Muscle of leg (tissue), 11 donors: ENCODE data around the gene PLXNB3. TPM values are rescaled to one million over a fixed set of nuclear protein-coding genes. Genes with fewer than 3 reads are reported as not detected.
"Not testable (repeated sequence)": the region's sequence is repeated elsewhere in the genome, so short reads cannot be mapped to it uniquely, and the experiment has no call there.

ENCODE experiments used
- DNase-seq: peaks from one replicate; pipeline ENCODE4 v3.0.0; 2013
- H3K27ac ChIP-seq: one replicate; pipeline ENCODE4 v1.5.1; 2013; ENCODE audit warnings: mild to moderate bottlenecking, low read length, control low read depth
- H3K27me3 ChIP-seq: one replicate; pipeline ENCODE4 v1.6.1; 2013; ENCODE audit warnings: low read length; ENCODE audit not compliant: control insufficient read depth, insufficient read depth
- H3K36me3 ChIP-seq: one replicate; pipeline ENCODE4 v1.6.1; 2013; ENCODE audit warnings: low read length; ENCODE audit not compliant: control insufficient read depth, insufficient read depth
- H3K4me1 ChIP-seq: one replicate; pipeline ENCODE4 v1.6.1; 2013; ENCODE audit warnings: low read length; ENCODE audit not compliant: control insufficient read depth, insufficient read depth
- H3K4me3 ChIP-seq: one replicate; pipeline ENCODE4 v1.5.1; 2013; ENCODE audit warnings: low read length, control low read depth
- H3K9me3 ChIP-seq: replicated peaks from 2 replicates; pipeline ENCODE4 v1.6.1; 2013; ENCODE audit warnings: low read depth, low read length; ENCODE audit not compliant: control insufficient read depth
- WGBS: methylation state at CpG from one replicate; pipeline ENCODE4 v1.1.5; 2013; ENCODE audit warnings: missing lambda C conversion rate; ENCODE audit not compliant: insufficient coverage; 5-methylcytosine and 5-hydroxymethylcytosine counted together
- polyA plus RNA-seq, 8 donors: library from polyadenylated mRNA; unstranded; fragments of 120-200 nt; gene quantifications; one replicate each; pipeline versions ENCODE4 v1.2.1 to v1.2.3, GENCODE V29; 2013; ENCODE audit warnings: inconsistent platforms in 1 of 8, low replicate concordance in 1 of 8; ENCODE audit not compliant: insufficient read length in 8 of 8, insufficient read depth in 1 of 8
- total RNA-seq: library from RNA; stranded (reverse); fragments of 120-200 nt; gene quantifications from one replicate; pipeline ENCODE4 v1.2.4, GENCODE V29; 2013

PLXNB3 gene
- total and polyA plus RNA-seq, 9 donors = 0.89 to 8.9 (median 2.7) TPM

GRCh38 chrX:153725039-153725831 lies 38.8 kb upstream of the PLXNB3 start:
- WGBS = 75% methylated on average over 55 of the region's 55 CpGs
- H3K4me1 ChIP-seq = peaks cover 53% of the 10 kb centered on the region

GRCh38 chrX:153725832-153726285 lies 38.2 kb upstream of the PLXNB3 start:
- H3K27me3 ChIP-seq = no peaks in the 10 kb centered on the region
- 84% methylated on average over 32 of the region's 35 CpGs for WGBS
- H3K27ac ChIP-seq = peak overlapping the region; percentile 85
- H3K9me3 ChIP-seq = no peaks in the 10 kb centered on the region
- peaks cover 4% of the 10 kb centered on the region for H3K36me3 ChIP-seq
- peaks cover 53% of the 10 kb centered on the region for H3K4me1 ChIP-seq
- peak overlapping the region; percentile 9 for H3K4me3 ChIP-seq
- DNase-seq = no peak

More at GRCh38 chrX:153725039-153725831, 38.8 kb upstream of the PLXNB3 start:
- Histone ChIP-seq H3K27me3 (no peaks in the 10 kb centered on the region), H3K4me3 (peak overlapping the region; percentile 50), H3K27ac (peak overlapping the region; percentile 85), H3K36me3 (peaks cover 9% of the 10 kb centered on the region), H3K9me3 (no peaks in the 10 kb centered on the region)
- peak; percentile 33 for DNase-seq

- DNase-seq = peak; percentile 77
- peaks cover 53% of the 10 kb centered on the region for H3K4me1 ChIP-seq
- peak overlapping the region; percentile 85 for H3K27ac ChIP-seq
- H3K4me3 ChIP-seq = peak overlapping the region; percentile 9
- no peaks in the 10 kb centered on the region for H3K9me3 ChIP-seq
- WGBS = 36% methylated on average over 31 of the region's 35 CpGs
- H3K27me3 ChIP-seq = no peaks in the 10 kb centered on the region
- H3K36me3 ChIP-seq = peaks cover 2% of the 10 kb centered on the region
These were observed 37.5 kb upstream of the PLXNB3 start for GRCh38 chrX:153726286-153727122.

DNA sequence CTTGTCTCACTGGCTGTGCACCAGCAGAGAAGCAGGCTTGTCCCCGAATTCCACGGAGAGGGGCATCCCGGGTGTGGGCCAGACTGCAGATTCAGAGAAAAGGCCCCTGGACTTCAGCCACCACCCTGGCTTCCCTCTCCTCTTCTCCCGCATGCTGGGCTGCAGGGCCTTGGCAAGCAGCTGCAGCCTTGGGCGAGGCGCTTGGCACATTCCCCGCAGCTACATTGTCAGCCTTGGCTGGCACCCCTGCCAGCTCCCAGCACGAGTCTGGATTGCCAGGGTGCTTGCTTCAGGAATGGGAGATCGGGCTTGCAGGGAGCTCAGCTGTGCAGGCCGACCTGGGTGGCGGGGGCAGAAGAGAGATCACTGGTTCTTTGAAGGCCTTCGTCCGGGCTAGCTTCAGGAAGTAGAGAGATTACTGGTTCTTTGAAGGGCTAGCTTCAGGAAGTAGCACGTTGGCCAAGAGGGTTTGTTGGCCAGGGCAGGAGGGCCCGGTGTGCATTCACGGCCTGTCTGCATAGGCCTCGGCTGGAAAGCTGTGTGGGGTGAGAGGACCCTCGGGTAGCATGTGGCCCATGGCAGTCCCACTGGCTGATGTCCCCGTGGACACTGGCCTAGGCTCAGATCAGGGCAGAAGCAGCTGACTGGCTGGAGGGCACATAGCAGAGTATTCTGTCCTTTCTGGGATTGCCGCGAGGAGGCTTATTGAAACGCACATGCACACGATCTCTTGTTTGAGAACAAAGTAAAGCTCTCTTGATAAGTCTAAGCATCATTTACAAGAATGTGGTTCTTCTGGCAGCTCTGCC lies 36.7 kb upstream of the PLXNB3 start:
- H3K4me1 ChIP-seq = peaks cover 53% of the 10 kb centered on the region
- peak; percentile 65 for DNase-seq
- WGBS = 60% methylated on average over 18 of the region's 23 CpGs
- H3K27ac ChIP-seq = peak overlapping the region; percentile 85
- H3K36me3 ChIP-seq = no peaks in the 10 kb centered on the region
- H3K9me3 ChIP-seq = no peaks in the 10 kb centered on the region
- peak overlapping the region; percentile 9 for H3K4me3 ChIP-seq
- H3K27me3 ChIP-seq = no peaks in the 10 kb centered on the region

DNA sequence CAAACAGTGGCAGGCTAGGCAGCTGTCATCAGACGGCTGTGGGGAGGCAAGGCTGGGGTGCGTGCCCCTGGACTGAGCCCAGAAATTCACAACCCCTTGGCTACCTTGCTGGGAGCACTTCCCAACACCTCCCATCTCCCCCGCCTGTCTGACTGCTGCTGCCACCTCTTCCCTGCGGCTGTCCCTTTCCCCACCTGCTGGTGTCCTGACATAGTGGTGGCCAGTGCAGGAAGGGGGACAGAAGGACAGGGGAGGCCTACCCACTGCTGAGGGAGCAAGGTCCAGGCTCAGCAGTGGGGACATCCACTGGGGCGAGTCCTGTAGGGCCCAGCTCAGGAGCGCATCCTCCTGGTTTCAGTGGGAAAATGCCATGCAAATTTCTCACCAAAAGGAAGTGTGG lies 36.0 kb upstream of the PLXNB3 start:
- peak overlapping the region; percentile 29 for H3K27ac ChIP-seq
- DNase-seq = peak; percentile 16
- no peaks in the 10 kb centered on the region for H3K27me3 ChIP-seq
- peaks cover 47% of the 10 kb centered on the region for H3K4me1 ChIP-seq
- H3K36me3 ChIP-seq = no peaks in the 10 kb centered on the region
- H3K4me3 ChIP-seq = no peak overlapping the region
- no peaks in the 10 kb centered on the region for H3K9me3 ChIP-seq
- WGBS = 87% methylated on average over 3 of the region's 6 CpGs

- 94% methylated on average over 17 of the region's 23 CpGs for WGBS
- Histone ChIP-seq H3K9me3 (no peaks in the 10 kb centered on the region), H3K36me3 (no peaks in the 10 kb centered on the region), H3K27me3 (no peaks in the 10 kb centered on the region), H3K4me3 (no peak overlapping the region), H3K27ac (no peak overlapping the region), H3K4me1 (peaks cover 46% of the 10 kb centered on the region)
- no peak for DNase-seq
These were observed 35.0 kb upstream of the PLXNB3 start for GRCh38 chrX:153728951-153729631.

GRCh38 chrX:153730115-153730514 lies 33.9 kb upstream of the PLXNB3 start:
- not testable (repeated sequence) for H3K27ac ChIP-seq, H3K4me3 ChIP-seq, DNase-seq, H3K9me3 ChIP-seq, H3K27me3 ChIP-seq, H3K36me3 ChIP-seq
- 93% methylated on average over 14 of the region's 23 CpGs for WGBS
- peaks cover 41% of the 10 kb centered on the region for H3K4me1 ChIP-seq

- Histone ChIP-seq H3K27me3 (no peaks in the 10 kb centered on the region), H3K4me1 (peaks cover 29% of the 10 kb centered on the region), H3K4me3 (no peak overlapping the region), H3K36me3 (peaks cover 3% of the 10 kb centered on the region), H3K9me3 (peaks cover 2% of the 10 kb centered on the region), H3K27ac (no peak overlapping the region)
- WGBS = 83% methylated on average over 2 of the region's 6 CpGs
- DNase-seq = no peak
These were observed 32.8 kb upstream of the PLXNB3 start for GRCh38 chrX:153731117-153731844.

GRCh38 chrX:153731845-153732215 lies 32.2 kb upstream of the PLXNB3 start:
- no CpG with 5 or more reads among the region's 3 CpGs for WGBS
- H3K9me3 ChIP-seq = peaks cover 2% of the 10 kb centered on the region

More at GRCh38 chrX:153731845-153732215, 32.2 kb upstream of the PLXNB3 start:
- H3K4me1 ChIP-seq = peaks cover 28% of the 10 kb centered on the region
- DNase-seq = no peak
- H3K36me3 ChIP-seq = peaks cover 3% of the 10 kb centered on the region
- H3K27ac ChIP-seq = no peak overlapping the region
- no peaks in the 10 kb centered on the region for H3K27me3 ChIP-seq
- H3K4me3 ChIP-seq = no peak overlapping the region
